ENCODE results near the gene LRRC8D. TPM values are rescaled to one million over a fixed set of nuclear protein-coding genes. Genes with fewer than 3 reads are reported as not detected.

Gene LRRC8D
- total RNA-seq, 4 donors from 2014 or later: 14.4 to 17.7 (median 15.7) TPM

DNA sequence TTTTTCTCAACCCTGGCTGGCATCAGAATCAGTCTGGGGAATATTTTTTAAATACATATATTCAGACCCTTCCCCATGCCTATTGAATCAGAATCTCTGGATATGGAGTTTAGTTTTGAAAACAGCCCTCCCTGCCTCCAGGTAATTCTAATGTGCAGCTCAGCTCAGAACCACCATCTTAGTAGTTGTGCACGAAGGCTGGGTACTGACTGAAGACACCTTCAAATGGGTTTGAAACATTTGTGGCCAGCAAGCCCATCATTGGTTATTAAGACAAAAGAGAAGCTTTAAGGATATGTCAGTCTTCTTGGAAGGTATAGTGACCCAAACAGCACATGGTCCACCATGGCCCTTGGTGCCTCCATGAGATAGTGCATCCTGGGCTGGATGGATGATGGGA, 7.1 kb downstream of the LRRC8D start:
- WGBS, 2 donors: 95 to 100% methylated on average over 1 of the region's 1 CpG
- intact Hi-C loops (cut with DNase I; ENCODE audit: low total_unique reads): no loop called here
- H3K4me3 ChIP-seq (ENCODE audit: low read depth, poor library complexity, severe bottlenecking): no peak overlapping the region
- no peak for DNase-seq (ENCODE audit: low spot score in 2 of 2)
- no peak for TF ChIP-seq POLR2A (IDR thresholded peaks at IDR 0.05)
- TF ChIP-seq, protein P1, sequence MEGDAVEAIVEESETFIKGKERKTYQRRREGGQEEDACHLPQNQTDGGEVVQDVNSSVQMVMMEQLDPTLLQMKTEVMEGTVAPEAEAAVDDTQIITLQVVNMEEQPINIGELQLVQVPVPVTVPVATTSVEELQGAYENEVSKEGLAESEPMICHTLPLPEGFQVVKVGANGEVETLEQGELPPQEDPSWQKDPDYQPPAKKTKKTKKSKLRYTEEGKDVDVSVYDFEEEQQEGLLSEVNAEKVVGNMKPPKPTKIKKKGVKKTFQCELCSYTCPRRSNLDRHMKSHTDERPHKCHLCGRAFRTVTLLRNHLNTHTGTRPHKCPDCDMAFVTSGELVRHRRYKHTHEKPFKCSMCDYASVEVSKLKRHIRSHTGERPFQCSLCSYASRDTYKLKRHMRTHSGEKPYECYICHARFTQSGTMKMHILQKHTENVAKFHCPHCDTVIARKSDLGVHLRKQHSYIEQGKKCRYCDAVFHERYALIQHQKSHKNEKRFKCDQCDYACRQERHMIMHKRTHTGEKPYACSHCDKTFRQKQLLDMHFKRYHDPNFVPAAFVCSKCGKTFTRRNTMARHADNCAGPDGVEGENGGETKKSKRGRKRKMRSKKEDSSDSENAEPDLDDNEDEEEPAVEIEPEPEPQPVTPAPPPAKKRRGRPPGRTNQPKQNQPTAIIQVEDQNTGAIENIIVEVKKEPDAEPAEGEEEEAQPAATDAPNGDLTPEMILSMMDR (IDR thresholded peaks at IDR 0.05): no peak

DNA sequence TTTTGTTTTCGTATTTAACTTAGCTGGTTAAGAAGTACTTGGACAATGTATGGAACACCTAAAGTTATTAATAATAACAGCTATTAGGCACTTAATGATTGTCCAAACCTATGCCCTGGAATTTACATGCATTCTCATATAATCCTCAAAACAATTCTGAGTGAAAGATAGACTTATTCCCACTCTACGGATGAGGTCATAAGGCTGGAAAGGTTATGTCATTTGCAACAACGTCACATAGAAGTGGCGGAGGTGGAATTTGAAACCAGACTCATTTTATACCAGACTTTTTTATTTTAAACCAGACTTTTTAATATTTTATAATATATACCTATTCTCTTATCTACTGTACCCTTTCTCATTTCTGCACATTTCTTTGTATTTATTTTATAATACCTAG, 8.4 kb downstream of the LRRC8D start:
- WGBS, 2 donors: 90 to 96% methylated on average over 4 of the region's 4 CpGs
- intact Hi-C loops (cut with DNase I; ENCODE audit: low total_unique reads): no loop called here
- TF ChIP-seq, protein P1 (IDR thresholded peaks at IDR 0.05): no peak
- no peak for TF ChIP-seq POLR2A (IDR thresholded peaks at IDR 0.05)

DNA sequence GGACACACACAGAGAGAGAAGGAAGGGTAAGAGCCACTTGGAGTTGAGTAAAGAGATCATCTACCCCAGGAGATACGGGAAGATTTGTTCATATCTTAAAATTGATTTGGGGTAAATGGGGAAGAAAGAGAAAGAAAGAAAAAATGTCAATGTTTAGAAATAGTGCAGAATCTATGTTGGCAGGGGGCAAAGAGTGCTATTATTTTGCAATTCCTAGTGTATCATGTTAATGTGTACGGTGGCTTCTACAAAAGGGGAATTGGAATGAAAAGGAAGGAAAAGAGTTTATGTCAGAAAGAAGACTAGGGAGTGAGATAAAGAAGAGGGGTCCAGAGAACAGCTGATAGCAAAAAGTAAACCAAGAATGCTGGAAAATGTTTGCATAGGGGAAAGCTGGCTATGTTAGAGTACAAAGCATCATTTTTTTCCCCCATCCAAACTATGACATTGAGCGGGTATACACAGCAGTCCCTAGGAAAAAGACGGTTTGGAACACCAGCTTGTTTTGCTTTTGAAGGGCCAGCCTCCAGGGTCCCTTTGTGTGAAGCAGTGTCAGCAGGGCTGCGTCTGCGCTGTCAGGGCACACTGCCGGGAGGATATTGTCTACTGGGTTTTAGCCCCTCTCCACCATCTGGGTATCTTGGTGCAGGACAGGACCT, 10.8 kb downstream of the LRRC8D start:
- 58 to 88% methylated on average over 6 to 7 of the region's 7 CpGs for WGBS, 2 donors
- TF ChIP-seq, protein P1 (IDR thresholded peaks at IDR 0.05): no peak
- no peak for TF ChIP-seq POLR2A (IDR thresholded peaks at IDR 0.05)
- intact Hi-C loops (cut with DNase I; ENCODE audit: low total_unique reads): no loop called here

More for the DNA sequence above, 8.4 kb downstream of the LRRC8D start:
- H3K4me3 ChIP-seq (ENCODE audit: low read depth, poor library complexity, severe bottlenecking): no peak overlapping the region
- no peak for DNase-seq (ENCODE audit: low spot score in 2 of 2)

DNA sequence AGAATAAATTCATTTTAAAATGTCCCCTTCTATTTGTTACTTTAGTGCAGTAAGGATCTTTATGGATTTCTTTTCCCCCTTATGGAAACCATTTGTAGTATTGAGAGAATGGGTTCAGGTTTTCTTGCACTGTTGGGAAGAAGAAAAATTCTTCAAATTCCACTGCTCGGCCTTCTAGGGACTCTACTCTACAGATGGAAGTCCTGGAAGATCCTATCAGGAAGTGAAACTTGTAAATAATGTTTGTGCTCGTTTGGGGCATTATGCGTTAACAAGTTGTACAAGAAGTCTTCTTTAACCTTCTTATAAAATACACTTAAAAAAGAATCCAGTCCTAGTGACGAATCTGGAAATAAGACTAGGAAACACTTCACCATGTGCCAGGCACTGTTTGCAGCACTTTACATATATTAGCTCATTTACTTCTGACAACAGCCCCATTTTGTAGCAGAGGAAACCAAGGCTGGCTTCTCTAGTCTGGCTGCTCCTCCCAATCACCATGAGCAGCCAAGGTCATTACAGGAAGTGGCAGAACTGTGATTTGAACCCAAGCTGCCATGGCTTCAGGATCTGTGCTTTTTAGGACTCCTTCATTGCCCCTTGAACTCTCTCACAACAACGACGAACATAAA, 11.8 kb downstream of the LRRC8D start:
- TF ChIP-seq, protein P1 (IDR thresholded peaks at IDR 0.05): no peak
- 65 to 70% methylated on average over 6 of the region's 6 CpGs for WGBS, 2 donors

More for the DNA sequence above, 10.8 kb downstream of the LRRC8D start:
- no peak for DNase-seq (ENCODE audit: low spot score in 2 of 2)
- no peak overlapping the region for H3K4me3 ChIP-seq (ENCODE audit: low read depth, poor library complexity, severe bottlenecking)

DNA sequence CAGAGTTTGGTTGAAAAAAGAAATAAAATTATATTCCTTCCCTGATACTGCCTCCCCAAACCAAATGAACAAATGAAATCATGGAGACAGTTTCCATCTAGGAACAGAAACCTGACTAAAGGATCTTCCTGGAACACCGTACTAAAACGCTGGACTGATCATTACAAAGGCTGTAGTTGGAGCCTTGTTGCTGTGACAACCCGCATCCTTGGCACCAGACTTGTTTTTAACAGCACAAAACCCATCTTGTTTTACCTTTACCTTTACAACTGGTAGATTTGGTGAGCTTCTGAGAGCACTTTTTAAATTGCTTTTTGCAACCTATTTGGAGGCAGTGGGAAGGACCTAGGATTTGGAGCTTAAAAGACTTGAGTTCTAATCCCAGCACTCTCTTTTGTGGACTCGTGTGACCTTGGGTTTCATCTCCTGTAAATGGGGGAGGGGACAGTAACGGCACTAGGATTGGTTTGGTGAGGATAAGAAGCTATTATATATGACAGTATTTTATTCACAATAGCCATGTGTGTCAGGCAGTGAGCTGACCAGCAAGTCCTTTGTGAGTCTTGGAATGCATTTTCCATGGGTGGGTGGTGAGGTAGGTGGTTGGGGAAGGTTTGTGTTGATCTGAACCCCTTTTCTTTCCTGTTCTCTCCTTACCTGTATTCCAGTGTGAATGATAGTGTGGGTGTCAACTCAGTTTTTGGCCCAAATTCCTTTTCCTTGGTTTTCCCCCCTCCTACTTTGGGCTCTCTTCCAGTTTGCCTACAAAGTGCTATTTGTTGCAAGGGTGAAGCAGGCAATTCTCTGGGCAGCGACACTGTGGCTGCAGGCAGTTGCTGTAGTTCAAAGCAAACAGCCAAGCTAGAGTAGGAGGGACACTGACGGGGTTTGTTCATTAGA, 12.6 kb downstream of the LRRC8D start:
- TF ChIP-seq, protein P1 (IDR thresholded peaks at IDR 0.05): no peak
- TF ChIP-seq POLR2A (IDR thresholded peaks at IDR 0.05): no peak
- intact Hi-C loops (cut with DNase I; ENCODE audit: low total_unique reads): no loop called here
- no peak overlapping the region for H3K4me3 ChIP-seq (ENCODE audit: low read depth, poor library complexity, severe bottlenecking)
- WGBS, 2 donors: 71 to 72% methylated on average over 7 of the region's 7 CpGs
- no peak for DNase-seq (ENCODE audit: low spot score in 2 of 2)

More for the DNA sequence above, 11.8 kb downstream of the LRRC8D start:
- no peak for DNase-seq (ENCODE audit: low spot score in 2 of 2)
- intact Hi-C loops (cut with DNase I; ENCODE audit: low total_unique reads): no loop called here
- H3K4me3 ChIP-seq (ENCODE audit: low read depth, poor library complexity, severe bottlenecking): no peak overlapping the region

Data from lower leg skin (tissue), 4 donors.